GM12878 (cell line): ENCODE measurements around the gene GPM6B. TPM values are rescaled to one million over a fixed set of nuclear protein-coding genes. Genes with fewer than 3 reads are reported as not detected.
A peak's percentile ranks its signal among the peaks of the same experiment; 100 is the strongest.

Experiments used
- CEBPB ChIP-seq, 2 experiments: fragments of 150-350 bp in 1 of 2; IDR thresholded peaks; 2 replicates each; pipeline ENCODE4 v1.6.1; 2012 to 2014; ENCODE audit warnings: low read depth in 2 of 2, low read length in 2 of 2, borderline replicate concordance in 1 of 2, inconsistent platforms in 1 of 2
- CTCF ChIP-seq, 3 experiments: IDR thresholded peaks in 2 of 3; conservative IDR thresholded peaks in 1 of 3; 2 replicates each; pipeline ENCODE4 v1.5.1; 2011; ENCODE audit warnings: low read depth in 3 of 3, low read length in 3 of 3, mild to moderate bottlenecking in 3 of 3, control low read depth in 2 of 3, moderate library complexity in 2 of 3, inconsistent platforms in 1 of 3, mixed read lengths in 1 of 3; ENCODE audit not compliant: control insufficient read depth in 2 of 3, insufficient read depth in 1 of 3; ENCODE audit errors: extremely low read depth in 1 of 3
- ELK1 ChIP-seq: IDR thresholded peaks from 2 replicates; pipeline ENCODE4 v1.6.1; 2012; ENCODE audit warnings: low read depth, low read length, improper control_type of control experiment
- ESRRA ChIP-seq: IDR thresholded peaks from 2 replicates; pipeline ENCODE4 v1.6.1; 2012; ENCODE audit warnings: mild to moderate bottlenecking, low read length, improper control_type of control experiment
- ETV6 ChIP-seq, 2 experiments: fragments of 450-650 bp in 1 of 2; IDR thresholded peaks in 1 of 2; conservative IDR thresholded peaks in 1 of 2; 2 replicates each; pipeline ENCODE4 v1.6.1; 2014; ENCODE audit warnings: antibody characterized with exemption in 1 of 2, borderline replicate concordance in 1 of 2, low read depth in 1 of 2, mild to moderate bottlenecking in 1 of 2, moderate library complexity in 1 of 2
- IKZF1 ChIP-seq: fragments of 450-650 bp; conservative IDR thresholded peaks from 2 replicates; pipeline ENCODE4 v1.6.1; 2017; ENCODE audit warnings: antibody characterized with exemption, mild to moderate bottlenecking
- KDM1A ChIP-seq: fragments of 200-600 bp; sonication (generic); IDR thresholded peaks from 2 replicates; pipeline ENCODE4 v1.6.1; 2016; ENCODE audit warnings: borderline replicate concordance
- MEF2A ChIP-seq: IDR thresholded peaks from 2 replicates; pipeline ENCODE4 v1.6.1; 2011; ENCODE audit warnings: low read depth, mild to moderate bottlenecking, low read length, moderate library complexity; ENCODE audit not compliant: insufficient read depth
- MEF2B ChIP-seq: fragments of 450-650 bp; IDR thresholded peaks from 2 replicates; pipeline ENCODE4 v1.6.1; 2018; ENCODE audit warnings: mild to moderate bottlenecking, moderate library complexity; ENCODE audit not compliant: partially characterized antibody, poor library complexity, severe bottlenecking
- MLLT1 ChIP-seq: fragments of 450-650 bp; IDR thresholded peaks from 2 replicates; pipeline ENCODE4 v1.6.1; 2016; ENCODE audit warnings: mild to moderate bottlenecking
- NR2C1 ChIP-seq: fragments of 450-650 bp; IDR thresholded peaks from 2 replicates; pipeline ENCODE4 v1.6.1; 2017; ENCODE audit warnings: antibody characterized with exemption, mild to moderate bottlenecking, moderate library complexity
- NR2C2 ChIP-seq: IDR thresholded peaks from 2 replicates; pipeline ENCODE4 v1.6.1; 2011; ENCODE audit warnings: borderline replicate concordance, low read depth; ENCODE audit not compliant: control insufficient read depth, insufficient read length
- NRF1 ChIP-seq: conservative IDR thresholded peaks from 2 replicates; pipeline ENCODE4 v1.6.1; 2011; ENCODE audit warnings: mild to moderate bottlenecking, low read depth, low read length, improper control_type of control experiment
- PBX3 ChIP-seq: IDR thresholded peaks from 2 replicates; pipeline ENCODE4 v1.6.1; 2011; ENCODE audit warnings: mild to moderate bottlenecking, low read depth, low read length, moderate library complexity; ENCODE audit not compliant: insufficient replicate concordance
- POLR2A ChIP-seq: IDR thresholded peaks from 2 replicates; pipeline ENCODE4 v1.6.1; 2011; ENCODE audit warnings: low read depth, mild to moderate bottlenecking, low read length
- RELA ChIP-seq: fragments of 450-650 bp; IDR thresholded peaks from 2 replicates; pipeline ENCODE4 v1.8.0; 2014; ENCODE audit warnings: borderline replicate concordance; ENCODE audit not compliant: partially characterized antibody
- SIX5 ChIP-seq: IDR thresholded peaks from 2 replicates; pipeline ENCODE4 v1.6.1; 2011; ENCODE audit warnings: mild to moderate bottlenecking, low read depth, low read length, moderate library complexity; ENCODE audit not compliant: severe bottlenecking
- SKIL ChIP-seq: fragments of 450-650 bp; IDR thresholded peaks from 2 replicates; pipeline ENCODE4 v1.6.1; 2017; ENCODE audit warnings: mild to moderate bottlenecking, low read depth, inconsistent platforms; ENCODE audit not compliant: poor library complexity, severe bottlenecking
- SMAD5 ChIP-seq: IDR thresholded peaks from 2 replicates; pipeline ENCODE4 v1.6.1; 2016; ENCODE audit warnings: antibody characterized with exemption, low read depth
- USF1 ChIP-seq: IDR thresholded peaks from 2 replicates; pipeline ENCODE4 v1.6.1; 2011; ENCODE audit warnings: borderline replicate concordance, low read depth, mild to moderate bottlenecking, moderate library complexity, mixed read lengths, low read length; ENCODE audit not compliant: insufficient read depth; ENCODE audit errors: extremely low read length
- ZNF24 ChIP-seq: fragments of 450-650 bp; IDR thresholded peaks from 2 replicates; pipeline ENCODE4 v1.6.1; 2017; ENCODE audit warnings: antibody characterized with exemption, mild to moderate bottlenecking
- polyA plus RNA-seq, 11 experiments: library from polyadenylated mRNA; depleted of rRNA in 4 of 11; unstranded in 6 of 11; stranded (reverse) in 5 of 11; fragments of >200 nt; fragmentation: Nextera tagmentation in 4 of 11; fragmentation: Illumina TruSeq in 1 of 11; extraction: Ambion mirVana in 4 of 11; extraction: Trizol in 1 of 11; gene quantifications; 1 replicate in 1 of 11; 2 replicates in 10 of 11; pipeline versions ENCODE4 v1.2.1 to v1.2.3, GENCODE V29; 2011 to 2016; ENCODE audit warnings: inconsistent platforms in 2 of 11, missing spikeins in 2 of 11, low read depth in 1 of 11
- total RNA-seq, 4 experiments: library from RNA; depleted of rRNA in 3 of 4; stranded (reverse); fragments of >200 nt in 3 of 4; fragmentation: Illumina TruSeq in 1 of 4; extraction: Trizol in 1 of 4; gene quantifications; 2 replicates each; pipeline versions ENCODE4 v1.2.1 to v1.2.3, GENCODE V29; 2013 to 2021

The GPM6B gene
- total and polyA plus RNA-seq, 10 of the 15 experiments (the other 5 are each of a cell fraction or from before 2014, with no cell fraction given): 0.01 to 2.6 (median 0.37) TPM; not detected in 2

- TF ChIP-seq ETV6 (conservative IDR thresholded peaks at IDR 0.05 in 1 of 2, IDR thresholded peaks at IDR 0.05 in 1 of 2; ENCODE audit: borderline replicate concordance in 1 of 2, low read depth in 1 of 2): peak in 1 of 2 experiments; percentile 97; a peak in 2 of 4 replicates
- TF ChIP-seq MEF2B: peak; percentile 59
- no peak for TF ChIP-seq RELA
- TF ChIP-seq IKZF1: peak; percentile 98
- peak; percentile 40; the same call in 1 of the 2 replicates for TF ChIP-seq ZNF24
- peak; percentile 73; the same call in 1 of the 2 replicates for TF ChIP-seq MEF2A
- no peak for TF ChIP-seq PBX3
- TF ChIP-seq NRF1: no peak
- TF ChIP-seq MLLT1: no peak; the same call in 1 of the 2 replicates
- no peak for TF ChIP-seq SIX5
- no peak for TF ChIP-seq USF1
- no peak for TF ChIP-seq SMAD5
- TF ChIP-seq CEBPB (IDR thresholded peaks at IDR 0.05; ENCODE audit: borderline replicate concordance in 1 of 2, low read depth in 2 of 2, low read length in 2 of 2): no peak
- no peak for TF ChIP-seq ESRRA
- no peak for TF ChIP-seq POLR2A
- TF ChIP-seq CTCF (IDR thresholded peaks at IDR 0.05 in 2 of 3, conservative IDR thresholded peaks at IDR 0.05 in 1 of 3; ENCODE audit: control insufficient read depth in 2 of 3, extremely low read depth in 1 of 3, insufficient read depth in 1 of 3, low read depth in 3 of 3, low read length in 3 of 3): no peak
- no peak for TF ChIP-seq ELK1
- no peak for TF ChIP-seq NR2C1
- no peak for TF ChIP-seq NR2C2
- peak; percentile 50 for TF ChIP-seq SKIL
- no peak for TF ChIP-seq KDM1A
These were observed 64.2 kb downstream of the GPM6B start (continued) for GRCh38 chrX:13752646-13753045.
